H9 (cell line): ENCODE results near the gene CHRNB4. TPM values are rescaled to one million over a fixed set of nuclear protein-coding genes. Genes with fewer than 3 reads are reported as not detected.

Experiments used
- DNase-seq: peaks from one replicate; pipeline ENCODE4 v3.0.0-alpha.2; 2017
- H2AFZ ChIP-seq: one replicate; pipeline ENCODE4 v1.6.1; 2013; ENCODE audit warnings: mild to moderate bottlenecking, low read length, control low read depth, moderate library complexity
- H2AK5ac ChIP-seq: 2 replicates; pipeline ENCODE4 v1.6.1; 2013; ENCODE audit warnings: low read length, control low read depth, mixed read lengths; ENCODE audit not compliant: insufficient read length
- H2BK120ac ChIP-seq: one replicate; pipeline ENCODE4 v1.6.1; 2013; ENCODE audit warnings: low read depth, mild to moderate bottlenecking, low read length, control low read depth, inconsistent platforms; ENCODE audit not compliant: poor library complexity, severe bottlenecking
- H2BK12ac ChIP-seq: 2 replicates; pipeline ENCODE4 v1.6.1; 2013; ENCODE audit warnings: low read length, control low read depth, mixed read lengths, low read depth; ENCODE audit not compliant: insufficient read length
- H2BK15ac ChIP-seq: 2 replicates; pipeline ENCODE4 v1.6.1; 2013; ENCODE audit warnings: low read depth, low read length, control low read depth
- H2BK20ac ChIP-seq: one replicate; pipeline ENCODE4 v1.6.1; 2013; ENCODE audit warnings: low read depth, mild to moderate bottlenecking, low read length, control low read depth, inconsistent platforms; ENCODE audit not compliant: poor library complexity, severe bottlenecking
- H2BK5ac ChIP-seq: 2 replicates; pipeline ENCODE4 v1.6.1; 2013; ENCODE audit warnings: low read length, control low read depth, mixed read lengths; ENCODE audit not compliant: insufficient read length
- H3K14ac ChIP-seq: 2 replicates; pipeline ENCODE4 v1.6.1; 2013; ENCODE audit warnings: low read length, control low read depth; ENCODE audit not compliant: insufficient read depth
- H3K18ac ChIP-seq: 2 replicates; pipeline ENCODE4 v1.6.1; 2013; ENCODE audit warnings: low read depth, mild to moderate bottlenecking, mixed read lengths, low read length, control low read depth; ENCODE audit not compliant: insufficient read length
- H3K23ac ChIP-seq: 2 replicates; pipeline ENCODE4 v1.6.1; 2013; ENCODE audit warnings: low read length, control low read depth, mixed read lengths, low read depth; ENCODE audit not compliant: insufficient read length
- H3K23me2 ChIP-seq: 2 replicates; pipeline ENCODE4 v1.6.1; 2013; ENCODE audit warnings: low read depth, mild to moderate bottlenecking, mixed read lengths, low read length, control low read depth; ENCODE audit not compliant: insufficient read length, poor library complexity, severe bottlenecking
- H3K27ac ChIP-seq: 2 replicates; pipeline ENCODE4 v1.5.1; 2013; ENCODE audit warnings: low read length, control low read depth, mixed read lengths, low read depth; ENCODE audit not compliant: insufficient read length
- H3K27me3 ChIP-seq: 2 replicates; pipeline ENCODE4 v1.6.1; 2013; ENCODE audit warnings: low read length, control low read depth, inconsistent platforms; ENCODE audit not compliant: insufficient read depth
- H3K4ac ChIP-seq: 2 replicates; pipeline ENCODE4 v1.6.1; 2013; ENCODE audit warnings: low read depth, mild to moderate bottlenecking, control low read depth, inconsistent platforms, low read length, moderate library complexity
- H3K4me1 ChIP-seq: 2 replicates; pipeline ENCODE4 v1.6.1; 2013; ENCODE audit warnings: low read length, control low read depth, inconsistent platforms; ENCODE audit not compliant: insufficient read depth
- H3K4me2 ChIP-seq: 2 replicates; pipeline ENCODE4 v1.6.1; 2013; ENCODE audit warnings: low read length, control low read depth, mixed read lengths; ENCODE audit not compliant: insufficient read length, insufficient read depth
- H3K56ac ChIP-seq: 2 replicates; pipeline ENCODE4 v1.6.1; 2013; ENCODE audit warnings: low read depth, mild to moderate bottlenecking, mixed read lengths, low read length, control low read depth; ENCODE audit not compliant: insufficient read length
- H3K79me1 ChIP-seq: 2 replicates; pipeline ENCODE4 v1.6.1; 2013; ENCODE audit warnings: low read depth, mild to moderate bottlenecking, moderate library complexity, low read length, control low read depth, inconsistent platforms; ENCODE audit not compliant: insufficient read depth, poor library complexity, severe bottlenecking
- H3K79me2 ChIP-seq: 2 replicates; pipeline ENCODE4 v1.6.1; 2013; ENCODE audit warnings: low read length, control low read depth, inconsistent platforms; ENCODE audit not compliant: insufficient read depth
- H3K9ac ChIP-seq: 2 replicates; pipeline ENCODE4 v1.6.1; 2013; ENCODE audit warnings: low read length, control low read depth, mixed read lengths; ENCODE audit not compliant: insufficient read length; ENCODE audit errors: extremely low read depth
- H3K9me3 ChIP-seq: one replicate; pipeline ENCODE4 v1.6.1; 2013; ENCODE audit warnings: low read depth, low read length, inconsistent platforms; ENCODE audit not compliant: control insufficient read depth
- H3T11ph ChIP-seq: one replicate; pipeline ENCODE4 v1.6.1; 2013; ENCODE audit warnings: mild to moderate bottlenecking, low read length, control low read depth, inconsistent platforms
- H4K20me1 ChIP-seq: one replicate; pipeline ENCODE4 v1.6.1; 2013; ENCODE audit not compliant: control insufficient read depth, insufficient read length, insufficient read depth
- H4K5ac ChIP-seq: 2 replicates; pipeline ENCODE4 v1.6.1; 2013; ENCODE audit warnings: low read depth, mild to moderate bottlenecking, mixed read lengths, low read length, control low read depth; ENCODE audit not compliant: insufficient read length
- H4K8ac ChIP-seq: replicated peaks from 2 replicates; pipeline ENCODE4 v1.6.1; 2013; ENCODE audit warnings: low read length, control low read depth, mixed read lengths, low read depth; ENCODE audit not compliant: insufficient read length
- H4K91ac ChIP-seq: 2 replicates; pipeline ENCODE4 v1.6.1; 2013; ENCODE audit warnings: low read depth, mild to moderate bottlenecking, moderate library complexity, mixed read lengths, low read length, control low read depth; ENCODE audit not compliant: insufficient read length
- H3K27ac Mint-ChIP-seq, 3 experiments: 2 replicates in 2 of 3; 3 replicates in 1 of 3; pipeline ENCODE4 v1.8.0; 2020 to 2021; ENCODE audit warnings: mixed read lengths in 3 of 3, mild to moderate bottlenecking in 1 of 3, moderate library complexity in 1 of 3
- H3K27me3 Mint-ChIP-seq: 2 replicates; pipeline ENCODE4 v1.8.0; 2021; ENCODE audit warnings: low read depth, mild to moderate bottlenecking, moderate library complexity, mixed read lengths
- H3K36me3 Mint-ChIP-seq, 3 experiments: 2 replicates in 2 of 3; 3 replicates in 1 of 3; pipeline ENCODE4 v1.8.0; 2020 to 2021; ENCODE audit warnings: low read depth in 3 of 3, mixed read lengths in 3 of 3; ENCODE audit not compliant: insufficient read depth in 1 of 3
- H3K4me1 Mint-ChIP-seq, 2 experiments: 2 replicates each; pipeline ENCODE4 v1.8.0; 2020; ENCODE audit warnings: mixed read lengths in 2 of 2
- H3K4me3 Mint-ChIP-seq, 2 experiments: 2 replicates in 1 of 2; 3 replicates in 1 of 2; pipeline ENCODE4 v1.8.0; 2020 to 2021; ENCODE audit warnings: mild to moderate bottlenecking in 2 of 2, mixed read lengths in 2 of 2, moderate library complexity in 1 of 2
- H3K9me3 Mint-ChIP-seq, 2 experiments: 2 replicates in 1 of 2; 3 replicates in 1 of 2; pipeline ENCODE4 v1.8.0; 2020; ENCODE audit warnings: mild to moderate bottlenecking in 2 of 2, mixed read lengths in 2 of 2, moderate library complexity in 1 of 2
- WGBS: extraction: QIAGEN DNeasy Blood & Tissue Kit; methylation state at CpG from one replicate; pipeline ENCODE4 v1.1.7; 2013; ENCODE audit warnings: missing lambda C conversion rate, low lambda C conversion rate, mixed read lengths; ENCODE audit not compliant: insufficient read length; ENCODE audit errors: extremely low coverage; 5-methylcytosine and 5-hydroxymethylcytosine counted together
- total RNA-seq: library from RNA; stranded (reverse); gene quantifications from 2 replicates; pipeline ENCODE4 v1.2.1, GENCODE V29; 2021
- TF ChIP-seq, protein P1 (sequence below): fragments of 200-600 bp; sonication (generic); conservative IDR thresholded peaks from 3 replicates; pipeline ENCODE4 v1.8.0; 2021; ENCODE audit warnings: antibody characterized with exemption, mild to moderate bottlenecking

CHRNB4 gene
- total RNA-seq, 1 experiment from 2014 or later, result 1.9 TPM

DNA sequence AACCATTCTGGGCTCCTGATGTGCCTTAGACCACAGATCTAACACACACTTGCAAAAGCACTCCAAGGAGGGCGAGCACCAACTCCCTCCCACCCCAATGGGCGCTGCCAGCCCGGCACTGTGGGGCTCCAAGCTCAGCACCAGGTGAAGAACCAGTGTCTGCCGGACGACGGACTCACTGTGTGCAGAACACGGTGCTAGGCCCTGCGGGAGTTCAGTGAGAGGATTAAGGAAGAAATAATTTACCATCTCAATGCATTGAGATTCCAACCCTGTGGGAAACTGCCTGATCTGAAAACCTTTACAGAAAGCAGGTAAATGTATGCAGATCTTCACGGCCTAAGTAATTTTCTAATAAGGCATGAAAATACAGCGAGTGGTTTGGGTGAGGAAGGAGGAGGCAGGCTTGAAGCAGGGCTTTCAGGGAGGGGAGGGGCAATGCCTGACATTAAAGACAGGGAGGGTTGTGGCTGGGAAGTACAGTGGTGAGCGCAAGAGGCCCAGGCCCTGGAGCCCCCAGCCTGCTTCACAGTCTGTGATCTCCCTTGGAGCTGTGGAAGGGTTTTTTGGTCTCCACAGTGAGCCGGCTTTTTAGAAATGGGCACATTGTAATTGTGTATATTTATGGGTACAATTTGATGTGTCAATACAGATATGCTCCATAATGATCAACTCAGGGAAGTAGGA is 35.6 kb upstream of the CHRNB4 start:
- WGBS, result no CpG with 5 or more reads among the region's 12 CpGs
- Histone ChIP-seq H4K8ac (no peak overlapping the region), H3K9me3 (no peaks in the 10 kb centered on the region), H2BK15ac (no peak overlapping the region), H2BK5ac (no peak overlapping the region), H3K27ac (no peak overlapping the region), H2AK5ac (no peak overlapping the region), H3K9ac (no peak overlapping the region), H3K4me1 (peaks cover 8% of the 10 kb centered on the region), H3K4ac (no peak overlapping the region), H3K56ac (no peak overlapping the region), H3K18ac (no peak overlapping the region), H3K14ac (no peak overlapping the region), H2AFZ (no peak overlapping the region), H2BK120ac (no peak overlapping the region), H3T11ph (no peak overlapping the region), H4K20me1 (no peaks in the 10 kb centered on the region), H3K23ac (no peak overlapping the region), H2BK12ac (no peak overlapping the region), H2BK20ac (no peak overlapping the region), H3K27me3 (no peaks in the 10 kb centered on the region; the same call in 1 of the 2 replicates), H3K4me2 (no peak overlapping the region), H4K5ac (no peak overlapping the region), H3K79me2 (no peaks in the 10 kb centered on the region), H3K23me2 (no peaks in the 10 kb centered on the region), H3K79me1 (no peaks in the 10 kb centered on the region), H4K91ac (no peak overlapping the region)
- Mint-ChIP-seq H3K36me3 (no peaks in the 10 kb centered on the region), H3K27ac (peak overlapping the region in 1 of 3 experiments; percentile 45; a peak in 1 of 7 replicates), H3K4me3 (no peak overlapping the region; a peak in 1 of 5 replicates), H3K27me3 (peaks cover 38% of the 10 kb centered on the region), H3K4me1 (peaks cover 61 to 67% of the 10 kb centered on the region in 2 experiments), H3K9me3 (no peaks in the 10 kb centered on the region)
- peak; percentile 43 for DNase-seq
- TF ChIP-seq, protein P1, sequence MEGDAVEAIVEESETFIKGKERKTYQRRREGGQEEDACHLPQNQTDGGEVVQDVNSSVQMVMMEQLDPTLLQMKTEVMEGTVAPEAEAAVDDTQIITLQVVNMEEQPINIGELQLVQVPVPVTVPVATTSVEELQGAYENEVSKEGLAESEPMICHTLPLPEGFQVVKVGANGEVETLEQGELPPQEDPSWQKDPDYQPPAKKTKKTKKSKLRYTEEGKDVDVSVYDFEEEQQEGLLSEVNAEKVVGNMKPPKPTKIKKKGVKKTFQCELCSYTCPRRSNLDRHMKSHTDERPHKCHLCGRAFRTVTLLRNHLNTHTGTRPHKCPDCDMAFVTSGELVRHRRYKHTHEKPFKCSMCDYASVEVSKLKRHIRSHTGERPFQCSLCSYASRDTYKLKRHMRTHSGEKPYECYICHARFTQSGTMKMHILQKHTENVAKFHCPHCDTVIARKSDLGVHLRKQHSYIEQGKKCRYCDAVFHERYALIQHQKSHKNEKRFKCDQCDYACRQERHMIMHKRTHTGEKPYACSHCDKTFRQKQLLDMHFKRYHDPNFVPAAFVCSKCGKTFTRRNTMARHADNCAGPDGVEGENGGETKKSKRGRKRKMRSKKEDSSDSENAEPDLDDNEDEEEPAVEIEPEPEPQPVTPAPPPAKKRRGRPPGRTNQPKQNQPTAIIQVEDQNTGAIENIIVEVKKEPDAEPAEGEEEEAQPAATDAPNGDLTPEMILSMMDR, result no peak
